GM12878 (cell line): ENCODE results near the gene ZNF710. TPM values are rescaled to one million over a fixed set of nuclear protein-coding genes. Genes with fewer than 3 reads are reported as not detected.

Experiments used
- ATAC-seq: fragments of 200-7000 bp; cut with Tn5 transposase; 3 replicates; pipeline ENCODE4 v1.9.1; 2020; ENCODE audit warnings: mild to moderate bottlenecking, moderate library complexity
- BruUV-seq: library from RNA; stranded (reverse); fragments of 400-500 nt; replicated peaks from 2 replicates; lab custom pipeline; 2021; lab: Mats Ljungman, UMichigan
- CTCF ChIA-PET: fragments of 300-600 bp; sonication (Branson Sonifier 250); formaldehyde crosslinking; extraction: SDS; loops from one replicate; lab custom pipeline; 2021; ENCODE audit warnings: inconsistent platforms; lab: Yijun Ruan, JAX
- POLR2A ChIA-PET: fragments of 350-600 bp; formaldehyde crosslinking; extraction: SDS; loops from one replicate; lab custom pipeline; 2021; ENCODE audit warnings: inconsistent platforms; lab: Charles Lee
- RAD21 ChIA-PET: fragments of 300-600 bp; sonication (Branson Sonifier 250); formaldehyde crosslinking; loops from one replicate; lab custom pipeline; 2023; ENCODE audit warnings: antibody characterized with exemption; ENCODE audit not compliant: unreplicated experiment; lab: Charles Lee
- SMC1A ChIA-PET: fragments of 300-600 bp; sonication (Branson Sonifier 250); formaldehyde crosslinking; loops from one replicate; lab custom pipeline; 2023; ENCODE audit not compliant: unreplicated experiment, uncharacterized antibody; lab: Charles Lee
- DNase-seq: peaks from one replicate; pipeline ENCODE4 v3.0.0-alpha.2; 2011; ENCODE audit warnings: low read depth, low spot score
- FAIRE-seq: peaks from 3 replicates; lab custom pipeline; 2011; peaks lifted over from hg19 to GRCh38; lab: Jason Lieb, UNC
- H2AFZ ChIP-seq: 2 replicates; pipeline ENCODE4 v1.6.0; 2011; ENCODE audit warnings: low read depth, low read length, control low read depth; ENCODE audit not compliant: control insufficient read depth
- H3K27ac ChIP-seq: 2 replicates; pipeline ENCODE4 v1.5.1; 2011; ENCODE audit warnings: control low read depth; ENCODE audit not compliant: control insufficient read depth, insufficient read depth
- H3K27me3 ChIP-seq, 2 experiments: replicated peaks in 1 of 2; 2 replicates each; pipeline versions ENCODE4 v1.6.0 to v1.6.1; 2011; ENCODE audit warnings: low read length in 1 of 2; ENCODE audit not compliant: control insufficient read depth in 2 of 2, insufficient read depth in 2 of 2
- H3K36me3 ChIP-seq, 2 experiments: 2 replicates each; pipeline ENCODE4 v1.5.1; 2011; ENCODE audit warnings: low read length in 1 of 2; ENCODE audit not compliant: control insufficient read depth in 2 of 2, insufficient read depth in 2 of 2
- H3K4me1 ChIP-seq: 2 replicates; pipeline ENCODE4 v1.6.1; 2011; ENCODE audit warnings: mild to moderate bottlenecking, low read length, moderate library complexity, mixed read lengths; ENCODE audit not compliant: control insufficient read depth, insufficient read depth
- H3K4me2 ChIP-seq: 2 replicates; pipeline ENCODE4 v1.6.0; 2011; ENCODE audit warnings: control low read depth; ENCODE audit not compliant: control insufficient read depth, insufficient read depth
- H3K4me3 ChIP-seq: fragments of 200-600 bp; sonication (generic); 2 replicates; pipeline ENCODE4 v1.5.1; 2016
- H3K79me2 ChIP-seq: 2 replicates; pipeline ENCODE4 v1.6.0; 2011; ENCODE audit warnings: low read length; ENCODE audit not compliant: control insufficient read depth, insufficient read depth
- H3K9ac ChIP-seq: 2 replicates; pipeline ENCODE4 v1.8.0; 2011; ENCODE audit warnings: low read length, control low read depth, mixed read lengths; ENCODE audit not compliant: control insufficient read depth, insufficient read depth
- H3K9me3 ChIP-seq: replicated peaks from 3 replicates; pipeline ENCODE4 v1.5.1; 2011; ENCODE audit warnings: mild to moderate bottlenecking, low read length; ENCODE audit not compliant: control insufficient read depth, insufficient read depth
- H4K20me1 ChIP-seq: 2 replicates; pipeline ENCODE4 v1.6.0; 2011; ENCODE audit not compliant: control insufficient read depth, insufficient read depth
- E4F1 ChIP-seq: fragments of 450-650 bp; IDR thresholded peaks from 2 replicates; pipeline ENCODE4 v1.6.1; 2018; ENCODE audit warnings: borderline replicate concordance, mild to moderate bottlenecking; ENCODE audit not compliant: partially characterized antibody
- EED ChIP-seq: sonication (generic); IDR thresholded peaks from 2 replicates; pipeline ENCODE4 v1.6.1; 2016; ENCODE audit warnings: antibody characterized with exemption, low read depth
- ELK1 ChIP-seq: IDR thresholded peaks from 2 replicates; pipeline ENCODE4 v1.6.1; 2012; ENCODE audit warnings: low read depth, low read length, improper control_type of control experiment
- FOS ChIP-seq: IDR thresholded peaks from 3 replicates; pipeline ENCODE4 v1.6.1; 2011; ENCODE audit warnings: borderline replicate concordance; ENCODE audit not compliant: insufficient read length; ENCODE audit errors: extremely low read depth
- KAT2A ChIP-seq: conservative IDR thresholded peaks from 2 replicates; pipeline ENCODE4 v1.6.1; 2011; ENCODE audit warnings: low read depth, low read length; ENCODE audit not compliant: control insufficient read depth
- MYC ChIP-seq: IDR thresholded peaks from 2 replicates; pipeline ENCODE4 v1.6.1; 2011; ENCODE audit warnings: mild to moderate bottlenecking, low read length, moderate library complexity, inconsistent platforms; ENCODE audit not compliant: insufficient read depth, insufficient replicate concordance, insufficient read length, severe bottlenecking
- NKRF ChIP-seq: fragments of 450-650 bp; conservative IDR thresholded peaks from 2 replicates; pipeline ENCODE4 v1.6.1; 2017; ENCODE audit warnings: mild to moderate bottlenecking, moderate library complexity
- RAD51 ChIP-seq: fragments of 450-650 bp; IDR thresholded peaks from 2 replicates; pipeline ENCODE4 v1.6.1; 2016; ENCODE audit warnings: moderate library complexity, mild to moderate bottlenecking, inconsistent platforms
- RELA ChIP-seq: fragments of 450-650 bp; IDR thresholded peaks from 2 replicates; pipeline ENCODE4 v1.8.0; 2014; ENCODE audit warnings: borderline replicate concordance; ENCODE audit not compliant: partially characterized antibody
- REST ChIP-seq: IDR thresholded peaks from 2 replicates; pipeline ENCODE4 v1.6.1; 2012; ENCODE audit warnings: mild to moderate bottlenecking, low read depth, low read length
- TCF3 ChIP-seq: IDR thresholded peaks from 2 replicates; pipeline ENCODE4 v1.6.1; 2012; ENCODE audit warnings: low read depth, mild to moderate bottlenecking, low read length, borderline replicate concordance; ENCODE audit not compliant: insufficient read depth
- YBX1 ChIP-seq: fragments of 450-650 bp; IDR thresholded peaks from 2 replicates; pipeline ENCODE4 v1.6.1; 2016; ENCODE audit warnings: antibody characterized with exemption
- ZNF24 ChIP-seq: fragments of 450-650 bp; IDR thresholded peaks from 2 replicates; pipeline ENCODE4 v1.6.1; 2017; ENCODE audit warnings: antibody characterized with exemption, mild to moderate bottlenecking
- ZZZ3 ChIP-seq: IDR thresholded peaks from 2 replicates; pipeline ENCODE4 v1.6.1; 2011; ENCODE audit warnings: low read depth; ENCODE audit not compliant: control insufficient read depth, insufficient read length
- WGBS: methylation state at CpG from one replicate; pipeline ENCODE4 v1.1.6; 2016; ENCODE audit warnings: low lambda C conversion rate; ENCODE audit not compliant: insufficient replicate concordance, insufficient coverage; ENCODE audit errors: missing lambda C conversion rate; 5-methylcytosine and 5-hydroxymethylcytosine counted together
- in situ Hi-C: fragments of 300-500 bp; cut with MboI; formaldehyde crosslinking; loops from 9 replicates; pipeline ENCODE4 v1.14.3; 2018; ENCODE audit warnings: mixed read lengths
- intact Hi-C: fragments of 100-400 bp; cut with micrococcal nuclease; formaldehyde crosslinking; loops from one replicate; pipeline ENCODE4 v1.14.2; 2022; ENCODE audit not compliant: unreplicated experiment
- polyA plus RNA-seq, 11 experiments: library from polyadenylated mRNA; depleted of rRNA in 4 of 11; unstranded in 6 of 11; stranded (reverse) in 5 of 11; fragments of >200 nt; fragmentation: Nextera tagmentation in 4 of 11; fragmentation: Illumina TruSeq in 1 of 11; extraction: Ambion mirVana in 4 of 11; extraction: Trizol in 1 of 11; gene quantifications; 1 replicate in 1 of 11; 2 replicates in 10 of 11; pipeline versions ENCODE4 v1.2.1 to v1.2.3, GENCODE V29; 2011 to 2016; ENCODE audit warnings: inconsistent platforms in 2 of 11, missing spikeins in 2 of 11, low read depth in 1 of 11
- total RNA-seq, 4 experiments: library from RNA; depleted of rRNA in 3 of 4; stranded (reverse); fragments of >200 nt in 3 of 4; fragmentation: Illumina TruSeq in 1 of 4; extraction: Trizol in 1 of 4; gene quantifications; 2 replicates each; pipeline versions ENCODE4 v1.2.1 to v1.2.3, GENCODE V29; 2013 to 2021

Gene ZNF710
- total and polyA plus RNA-seq, 10 of the 15 experiments (the other 5 are each of a cell fraction or from before 2014, with no cell fraction given): 1.4 to 43.5 (median 9.8) TPM

GRCh38 chr15:90007076-90007460, 5.9 kb downstream of the ZNF710 start:
- Histone ChIP-seq H4K20me1 (no peaks in the 10 kb centered on the region), H3K36me3 (peaks cover 0 to 22% of the 10 kb centered on the region in 2 experiments; a peak in 3 of 4 replicates), H3K4me3 (peak overlapping the region; percentile 59; the same call in 1 of the 2 replicates), H3K27ac (peak overlapping the region; percentile 32), H3K27me3 (no peaks in the 10 kb centered on the region), H3K79me2 (peaks cover 84% of the 10 kb centered on the region), H3K4me2 (peak overlapping the region; percentile 69), H2AFZ (no peak overlapping the region), H3K9me3 (peaks cover 7% of the 10 kb centered on the region; the same call in 2 of the 3 replicates), H3K9ac (0 out of 2 replicates have a peak overlapping the region, but pooled peaks have one; percentile 7), H3K4me1 (peaks cover 40% of the 10 kb centered on the region)
- POLR2A ChIA-PET: interaction anchor here (0.6 to 2.3 kb wide), 6 partner anchors 11 to 92 kb away, joined by 3 to 10 read pairs (median 6); no protein-coding TSS in a partner anchor
- in situ Hi-C loops: no loop called here
- intact Hi-C loops: no loop called here
- no TSS peak for BruUV-seq
- DNase-seq (no peak), ATAC-seq (no peak), FAIRE-seq (no peak)
- CTCF ChIA-PET: interaction anchor here (1.0 to 3.3 kb wide), 3 partner anchors 11 to 46 kb away, joined by 3 to 15 read pairs (median 3); no protein-coding TSS in a partner anchor
- WGBS: 72% methylated on average over 4 of the region's 4 CpGs
- RAD21 ChIA-PET: interaction anchor here (0.9 to 2.0 kb wide), 5 partner anchors 10 to 69 kb away, joined by 3 to 10 read pairs (median 4); no protein-coding TSS in a partner anchor
- SMC1A ChIA-PET: interaction anchor here (0.9 to 20.0 kb wide), 5 partner anchors 12 to 116 kb away, joined by 3 to 224 read pairs (median 3); no protein-coding TSS in a partner anchor
- TF ChIP-seq FOS (no peak), RELA (no peak), MYC (no peak), TCF3 (no peak), ZNF24 (no peak), RAD51 (no peak), REST (no peak), ELK1 (no peak), EED (no peak), NKRF (no peak), E4F1 (no peak), ZZZ3 (no peak), YBX1 (no peak), KAT2A (no peak)
